Loucy (cell line): ENCODE measurements around the gene TANGO2.

ENCODE experiments used
- EZH2phosphoT487 ChIP-seq: fragments of 200-600 bp; IDR thresholded peaks from 2 replicates; pipeline ENCODE4 v1.6.1; 2018; ENCODE audit warnings: antibody characterized with exemption, mild to moderate bottlenecking, moderate library complexity, borderline replicate concordance
- TF ChIP-seq, protein P1 (sequence below): fragments of 200-600 bp; sonication (generic); conservative IDR thresholded peaks from 2 replicates; pipeline ENCODE4 v1.5.1; 2014; ENCODE audit warnings: mild to moderate bottlenecking, antibody characterized with exemption, low read length

DNA sequence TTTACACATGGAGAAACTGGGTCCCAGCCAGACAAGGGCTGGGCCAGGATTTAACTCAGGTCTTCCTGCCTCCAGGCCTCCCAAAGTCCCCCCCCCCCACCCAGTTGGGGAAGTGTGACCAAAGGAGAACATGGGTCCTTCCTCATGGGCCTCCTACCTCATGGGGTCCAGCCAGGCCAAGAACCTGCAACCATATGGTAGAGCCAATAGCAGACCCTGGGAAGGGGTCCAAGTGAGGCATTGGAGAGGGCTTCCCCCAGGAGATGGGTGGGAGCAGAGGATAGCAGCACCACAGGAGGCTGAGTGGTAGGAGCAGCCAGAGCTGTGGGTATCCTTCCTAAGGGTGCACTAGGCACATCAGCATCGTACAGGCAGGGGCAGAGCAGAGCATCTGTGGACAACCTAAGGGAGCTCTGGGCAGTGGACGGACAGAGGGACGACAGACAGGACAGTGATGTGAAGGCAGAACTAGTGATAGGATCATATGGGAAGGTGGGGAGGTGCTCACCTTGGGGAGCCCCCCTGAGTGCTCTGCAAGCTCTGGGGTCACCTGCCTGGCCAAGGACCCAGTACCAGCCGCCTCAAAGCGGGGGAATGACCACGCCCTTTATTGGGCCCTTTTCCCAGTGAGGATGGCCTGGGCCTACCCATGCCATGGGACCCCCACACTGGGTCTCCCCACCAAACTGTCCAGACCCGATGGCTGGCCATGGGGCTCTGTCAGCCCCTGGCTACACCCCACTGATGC lies 8.7 kb upstream of the TANGO2 start:
- TF ChIP-seq EZH2phosphoT487 = no peak
- TF ChIP-seq, protein P1, sequence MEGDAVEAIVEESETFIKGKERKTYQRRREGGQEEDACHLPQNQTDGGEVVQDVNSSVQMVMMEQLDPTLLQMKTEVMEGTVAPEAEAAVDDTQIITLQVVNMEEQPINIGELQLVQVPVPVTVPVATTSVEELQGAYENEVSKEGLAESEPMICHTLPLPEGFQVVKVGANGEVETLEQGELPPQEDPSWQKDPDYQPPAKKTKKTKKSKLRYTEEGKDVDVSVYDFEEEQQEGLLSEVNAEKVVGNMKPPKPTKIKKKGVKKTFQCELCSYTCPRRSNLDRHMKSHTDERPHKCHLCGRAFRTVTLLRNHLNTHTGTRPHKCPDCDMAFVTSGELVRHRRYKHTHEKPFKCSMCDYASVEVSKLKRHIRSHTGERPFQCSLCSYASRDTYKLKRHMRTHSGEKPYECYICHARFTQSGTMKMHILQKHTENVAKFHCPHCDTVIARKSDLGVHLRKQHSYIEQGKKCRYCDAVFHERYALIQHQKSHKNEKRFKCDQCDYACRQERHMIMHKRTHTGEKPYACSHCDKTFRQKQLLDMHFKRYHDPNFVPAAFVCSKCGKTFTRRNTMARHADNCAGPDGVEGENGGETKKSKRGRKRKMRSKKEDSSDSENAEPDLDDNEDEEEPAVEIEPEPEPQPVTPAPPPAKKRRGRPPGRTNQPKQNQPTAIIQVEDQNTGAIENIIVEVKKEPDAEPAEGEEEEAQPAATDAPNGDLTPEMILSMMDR = no peak
